ENCODE measurements around the gene ACBD6. TPM values are rescaled to one million over a fixed set of nuclear protein-coding genes. Genes with fewer than 3 reads are reported as not detected.

ACBD6 gene
- total and polyA plus RNA-seq, 10 of the 15 experiments (the other 5 are each of a cell fraction or from before 2014, with no cell fraction given), result 15.0 to 67.3 (median 55.0) TPM

GRCh38 chr1:180533266-180533987 is 31.1 kb upstream of the ACBD6 start:
- ChIA-PET POLR2A (no interaction called here), CTCF (interaction anchor here (0.9 to 17.1 kb wide), 16 partner anchors 12 to 546 kb away, joined by 3 to 373 read pairs (median 4); partner anchors contain the start of gene XPR1), RAD21 (ENCODE audit: unreplicated experiment) (interaction anchor here (0.9 to 9.3 kb wide), 8 partner anchors 15 to 348 kb away, joined by 3 to 156 read pairs (median 4); partner anchors contain the start of gene XPR1), SMC1A (ENCODE audit: uncharacterized antibody, unreplicated experiment) (interaction anchor here (0.5 to 14.5 kb wide), 13 partner anchors 11 to 542 kb away, joined by 3 to 247 read pairs (median 4); partner anchors contain the start of gene XPR1)
- Histone ChIP-seq H3K27ac (ENCODE audit: control insufficient read depth, insufficient read depth) (no peak overlapping the region), H3K9ac (ENCODE audit: control insufficient read depth, insufficient read depth, low read length) (no peak overlapping the region), H3K4me3 (no peak overlapping the region), H3K36me3 (ENCODE audit: control insufficient read depth in 2 of 2, insufficient read depth in 2 of 2, low read length in 1 of 2) (no peaks in the 10 kb centered on the region), H3K4me2 (ENCODE audit: control insufficient read depth, insufficient read depth) (peak overlapping the region; percentile 38), H3K27me3 (replicated peaks in 1 of 2; ENCODE audit: control insufficient read depth in 2 of 2, insufficient read depth in 2 of 2, low read length in 1 of 2) (peaks cover 0 to 2% of the 10 kb centered on the region in 2 experiments; a peak in 2 of 4 replicates), H3K4me1 (ENCODE audit: control insufficient read depth, insufficient read depth, low read length) (no peaks in the 10 kb centered on the region), H3K9me3 (replicated peaks; ENCODE audit: control insufficient read depth, insufficient read depth, low read length) (no peaks in the 10 kb centered on the region), H2AFZ (ENCODE audit: control insufficient read depth, low read depth, low read length) (peak overlapping the region; percentile 59), H4K20me1 (ENCODE audit: control insufficient read depth, insufficient read depth) (no peaks in the 10 kb centered on the region), H3K79me2 (ENCODE audit: control insufficient read depth, insufficient read depth, low read length) (no peaks in the 10 kb centered on the region)
- ATAC-seq, result peak; percentile 97
- TF ChIP-seq YY1 (IDR thresholded peaks at IDR 0.05; ENCODE audit: low read depth, low read length) (peak; percentile 95), CUX1 (IDR thresholded peaks at IDR 0.05; ENCODE audit: insufficient replicate concordance, low read depth, low read length) (no peak), SMC3 (IDR thresholded peaks at IDR 0.05; ENCODE audit: borderline replicate concordance, low read length) (peak; percentile 90), RB1 (IDR thresholded peaks at IDR 0.05; ENCODE audit: borderline replicate concordance) (peak; percentile 95; the same call in 1 of the 2 replicates), ATF7 (IDR thresholded peaks at IDR 0.05; ENCODE audit: low read depth) (no peak), NBN (IDR thresholded peaks at IDR 0.05) (0 out of 2 replicates have a peak, but pooled peaks have one; percentile 30), RAD21 (IDR thresholded peaks at IDR 0.05; ENCODE audit: insufficient read depth, low read depth, low read length) (peak; percentile 91), POU2F2 (IDR thresholded peaks at IDR 0.05; ENCODE audit: borderline replicate concordance, low read depth, low read length) (0 out of 3 replicates have a peak, but pooled peaks have one; percentile 19)
- TF ChIP-seq, protein P1, sequence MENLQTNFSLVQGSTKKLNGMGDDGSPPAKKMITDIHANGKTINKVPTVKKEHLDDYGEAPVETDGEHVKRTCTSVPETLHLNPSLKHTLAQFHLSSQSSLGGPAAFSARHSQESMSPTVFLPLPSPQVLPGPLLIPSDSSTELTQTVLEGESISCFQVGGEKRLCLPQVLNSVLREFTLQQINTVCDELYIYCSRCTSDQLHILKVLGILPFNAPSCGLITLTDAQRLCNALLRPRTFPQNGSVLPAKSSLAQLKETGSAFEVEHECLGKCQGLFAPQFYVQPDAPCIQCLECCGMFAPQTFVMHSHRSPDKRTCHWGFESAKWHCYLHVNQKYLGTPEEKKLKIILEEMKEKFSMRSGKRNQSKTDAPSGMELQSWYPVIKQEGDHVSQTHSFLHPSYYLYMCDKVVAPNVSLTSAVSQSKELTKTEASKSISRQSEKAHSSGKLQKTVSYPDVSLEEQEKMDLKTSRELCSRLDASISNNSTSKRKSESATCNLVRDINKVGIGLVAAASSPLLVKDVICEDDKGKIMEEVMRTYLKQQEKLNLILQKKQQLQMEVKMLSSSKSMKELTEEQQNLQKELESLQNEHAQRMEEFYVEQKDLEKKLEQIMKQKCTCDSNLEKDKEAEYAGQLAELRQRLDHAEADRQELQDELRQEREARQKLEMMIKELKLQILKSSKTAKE (IDR thresholded peaks at IDR 0.05; ENCODE audit: low read depth, poor library complexity, severe bottlenecking), result peak; percentile 30
- TF ChIP-seq, protein P2, sequence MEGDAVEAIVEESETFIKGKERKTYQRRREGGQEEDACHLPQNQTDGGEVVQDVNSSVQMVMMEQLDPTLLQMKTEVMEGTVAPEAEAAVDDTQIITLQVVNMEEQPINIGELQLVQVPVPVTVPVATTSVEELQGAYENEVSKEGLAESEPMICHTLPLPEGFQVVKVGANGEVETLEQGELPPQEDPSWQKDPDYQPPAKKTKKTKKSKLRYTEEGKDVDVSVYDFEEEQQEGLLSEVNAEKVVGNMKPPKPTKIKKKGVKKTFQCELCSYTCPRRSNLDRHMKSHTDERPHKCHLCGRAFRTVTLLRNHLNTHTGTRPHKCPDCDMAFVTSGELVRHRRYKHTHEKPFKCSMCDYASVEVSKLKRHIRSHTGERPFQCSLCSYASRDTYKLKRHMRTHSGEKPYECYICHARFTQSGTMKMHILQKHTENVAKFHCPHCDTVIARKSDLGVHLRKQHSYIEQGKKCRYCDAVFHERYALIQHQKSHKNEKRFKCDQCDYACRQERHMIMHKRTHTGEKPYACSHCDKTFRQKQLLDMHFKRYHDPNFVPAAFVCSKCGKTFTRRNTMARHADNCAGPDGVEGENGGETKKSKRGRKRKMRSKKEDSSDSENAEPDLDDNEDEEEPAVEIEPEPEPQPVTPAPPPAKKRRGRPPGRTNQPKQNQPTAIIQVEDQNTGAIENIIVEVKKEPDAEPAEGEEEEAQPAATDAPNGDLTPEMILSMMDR (IDR thresholded peaks at IDR 0.05 in 2 of 3, conservative IDR thresholded peaks at IDR 0.05 in 1 of 3; ENCODE audit: control insufficient read depth in 2 of 3, extremely low read depth in 1 of 3, insufficient read depth in 1 of 3, low read depth in 3 of 3, low read length in 3 of 3), result peak; percentile 82 to 95 (median 88)
- TF ChIP-seq, protein P3, sequence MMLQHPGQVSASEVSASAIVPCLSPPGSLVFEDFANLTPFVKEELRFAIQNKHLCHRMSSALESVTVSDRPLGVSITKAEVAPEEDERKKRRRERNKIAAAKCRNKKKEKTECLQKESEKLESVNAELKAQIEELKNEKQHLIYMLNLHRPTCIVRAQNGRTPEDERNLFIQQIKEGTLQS (IDR thresholded peaks at IDR 0.05; ENCODE audit: borderline replicate concordance, extremely low read depth, low read depth, low read length), result no peak
- intact Hi-C loops (cut with micrococcal nuclease; ENCODE audit: unreplicated experiment), result loop anchor here (1.0 to 2.0 kb wide), 5 partner anchors 99 to 633 kb away; partner anchors contain the start of gene XPR1
- WGBS (ENCODE audit: insufficient coverage, insufficient replicate concordance, low lambda C conversion rate, missing lambda C conversion rate), result 30% methylated on average over 10 of the region's 10 CpGs
- DNase-seq (ENCODE audit: low read depth, low spot score), result no peak
- no TSS peak for BruUV-seq (replicated peaks)
- in situ Hi-C loops (cut with MboI), result loop anchor here (10.0 kb wide), 1 partner anchor 631 kb away; no protein-coding TSS in a partner anchor
- peak; percentile 88 for FAIRE-seq

All from GM12878 (cell line).